SK-N-MC (cell line): ENCODE data around the gene ASTN2.
"Not testable (repeated sequence)": the region's sequence is repeated elsewhere in the genome, so short reads cannot be mapped to it uniquely, and the experiment has no call there.

Experiments used
- DNase-seq: peaks from one replicate; pipeline ENCODE4 v3.0.0-alpha.2; 2011; ENCODE audit warnings: low read depth, low spot score
- H3K27ac ChIP-seq: fragments of 200-600 bp; sonication (generic); 2 replicates; pipeline ENCODE4 v1.5.1; 2016; ENCODE audit warnings: mixed run types
- H3K36me3 ChIP-seq: fragments of 200-600 bp; sonication (generic); 2 replicates; pipeline ENCODE4 v1.6.1; 2017; ENCODE audit warnings: antibody characterized with exemption, low read length, mixed read lengths; ENCODE audit not compliant: insufficient read depth
- H3K4me3 ChIP-seq: fragments of 200-600 bp; sonication (generic); 2 replicates; pipeline ENCODE4 v1.5.1; 2016
- H3K9ac ChIP-seq: fragments of 200-600 bp; sonication (generic); 2 replicates; pipeline ENCODE4 v1.8.0; 2017; ENCODE audit warnings: mixed run types, mixed read lengths; ENCODE audit not compliant: insufficient read length
- H3K9me3 ChIP-seq: fragments of 200-600 bp; sonication (generic); 2 replicates; pipeline ENCODE4 v1.6.1; 2017; ENCODE audit warnings: low read depth, mild to moderate bottlenecking, antibody characterized with exemption, low read length, moderate library complexity, mixed read lengths
- EZH2 ChIP-seq: fragments of 200-600 bp; sonication (generic); IDR thresholded peaks from one replicate; pipeline ENCODE4 v1.6.1; 2017; ENCODE audit warnings: antibody characterized with exemption
- FOXP2 ChIP-seq: optimal IDR thresholded peaks from 2 replicates; pipeline ENCODE3; 2011; ENCODE audit warnings: mild to moderate bottlenecking, moderate library complexity; ENCODE audit not compliant: insufficient read depth; ENCODE audit errors: extremely low read length, control extremely low read depth
- POLR2AphosphoS5 ChIP-seq: IDR thresholded peaks from 2 replicates; pipeline ENCODE4 v1.6.1; 2012; ENCODE audit warnings: mild to moderate bottlenecking, low read depth, low read length, borderline replicate concordance

Gene ASTN2

DNA sequence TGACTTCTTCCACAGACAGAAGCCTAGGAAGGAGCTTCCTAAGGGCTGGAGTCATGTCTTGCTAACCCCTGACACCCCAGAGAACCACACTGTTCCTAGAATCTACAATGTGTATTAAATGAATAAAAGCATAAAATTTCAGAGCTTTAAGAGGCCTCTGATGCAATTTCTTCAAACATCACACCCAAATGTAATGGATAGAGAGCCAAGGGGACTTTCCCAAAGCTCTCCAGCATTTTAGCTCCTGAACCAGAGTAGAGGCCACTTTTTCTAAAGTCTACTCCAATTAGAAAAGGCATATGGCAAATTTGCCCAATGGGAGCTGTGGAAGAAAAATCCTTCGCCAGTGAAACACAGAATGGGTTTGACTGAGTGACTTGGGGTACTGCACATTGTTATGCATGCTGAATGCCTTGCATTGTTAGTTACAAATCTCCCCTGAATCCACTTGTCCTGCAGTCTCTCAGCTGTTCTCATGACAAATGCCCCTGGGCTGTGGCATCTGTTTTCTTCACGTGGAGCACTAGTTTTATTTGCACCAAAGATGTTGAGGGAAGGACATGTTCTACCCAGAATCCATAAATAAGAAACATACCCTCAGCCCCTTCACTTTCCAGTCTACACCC, 334.0 kb downstream of the ASTN2 start:
- H3K9me3 ChIP-seq = no peaks in the 10 kb centered on the region
- H3K4me3 ChIP-seq = no peak overlapping the region
- H3K9ac ChIP-seq = no peak overlapping the region
- H3K27ac ChIP-seq = no peak overlapping the region
- no peak for DNase-seq
- TF ChIP-seq FOXP2 = no peak
- TF ChIP-seq EZH2 = no peak
- TF ChIP-seq POLR2AphosphoS5 = no peak
- no peaks in the 10 kb centered on the region for H3K36me3 ChIP-seq

DNA sequence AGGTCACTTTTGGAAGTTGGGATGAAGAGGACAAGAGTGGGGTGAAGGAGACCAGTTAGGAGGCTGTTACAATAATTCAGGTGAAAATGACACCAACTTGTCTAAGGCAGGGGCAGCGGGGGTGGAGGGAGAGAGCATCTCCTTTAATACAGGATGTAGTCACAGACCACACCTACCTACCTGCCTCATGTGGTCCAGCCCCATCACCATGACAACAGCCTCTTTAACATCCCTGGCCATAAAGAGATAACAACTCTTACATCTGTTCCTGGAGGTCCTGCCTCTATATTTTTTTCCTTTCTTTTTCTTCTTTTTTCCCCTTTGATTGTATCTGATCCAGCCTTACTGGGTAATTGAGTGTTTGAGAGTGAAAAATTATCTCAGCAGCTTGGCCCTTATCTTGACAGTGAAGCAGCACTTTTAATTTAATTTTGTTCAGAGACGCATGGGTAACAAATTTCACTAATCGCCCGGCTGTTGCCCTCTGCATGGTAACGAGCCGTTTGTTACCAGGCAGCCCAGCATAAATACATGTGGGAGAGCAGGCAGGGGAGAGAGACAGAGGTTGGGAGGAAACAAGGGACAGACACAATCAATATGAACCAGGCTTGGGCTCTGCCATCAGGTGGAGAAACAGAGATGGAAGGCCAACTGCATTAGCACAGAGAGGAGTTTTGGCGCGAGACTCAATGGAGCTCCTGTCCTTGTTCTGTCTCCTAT, 338.1 kb downstream of the ASTN2 start:
- DNase-seq = no peak
- Histone ChIP-seq H3K9ac (no peak overlapping the region), H3K4me3 (no peak overlapping the region), H3K36me3 (no peaks in the 10 kb centered on the region), H3K9me3 (no peaks in the 10 kb centered on the region), H3K27ac (no peak overlapping the region)
- TF ChIP-seq POLR2AphosphoS5 (no peak), FOXP2 (no peak), EZH2 (no peak)

DNA sequence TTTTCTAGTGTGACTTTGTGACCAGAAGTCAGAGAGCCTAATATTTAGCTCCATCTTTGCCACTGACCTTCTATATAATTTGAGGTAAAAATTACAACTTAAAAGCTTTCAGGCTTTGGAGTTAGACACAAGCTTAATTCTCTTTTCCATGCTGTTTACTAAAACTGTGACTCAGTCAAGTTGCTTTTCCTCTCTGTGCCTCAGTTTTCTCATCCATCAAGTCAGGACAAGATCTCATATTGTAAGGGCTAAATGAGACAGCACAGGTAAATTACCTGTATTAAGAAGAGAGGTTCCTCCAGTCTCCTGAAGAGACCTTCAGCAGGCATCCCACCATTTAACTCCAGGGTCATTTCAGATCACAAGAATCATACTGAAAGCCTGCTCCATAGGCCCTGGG, 339.2 kb downstream of the ASTN2 start:
- TF ChIP-seq FOXP2 (no peak), EZH2 (no peak), POLR2AphosphoS5 (no peak)
- Histone ChIP-seq H3K9ac (no peak overlapping the region), H3K27ac (no peak overlapping the region), H3K36me3 (no peaks in the 10 kb centered on the region), H3K9me3 (no peaks in the 10 kb centered on the region), H3K4me3 (no peak overlapping the region)
- no peak for DNase-seq

DNA sequence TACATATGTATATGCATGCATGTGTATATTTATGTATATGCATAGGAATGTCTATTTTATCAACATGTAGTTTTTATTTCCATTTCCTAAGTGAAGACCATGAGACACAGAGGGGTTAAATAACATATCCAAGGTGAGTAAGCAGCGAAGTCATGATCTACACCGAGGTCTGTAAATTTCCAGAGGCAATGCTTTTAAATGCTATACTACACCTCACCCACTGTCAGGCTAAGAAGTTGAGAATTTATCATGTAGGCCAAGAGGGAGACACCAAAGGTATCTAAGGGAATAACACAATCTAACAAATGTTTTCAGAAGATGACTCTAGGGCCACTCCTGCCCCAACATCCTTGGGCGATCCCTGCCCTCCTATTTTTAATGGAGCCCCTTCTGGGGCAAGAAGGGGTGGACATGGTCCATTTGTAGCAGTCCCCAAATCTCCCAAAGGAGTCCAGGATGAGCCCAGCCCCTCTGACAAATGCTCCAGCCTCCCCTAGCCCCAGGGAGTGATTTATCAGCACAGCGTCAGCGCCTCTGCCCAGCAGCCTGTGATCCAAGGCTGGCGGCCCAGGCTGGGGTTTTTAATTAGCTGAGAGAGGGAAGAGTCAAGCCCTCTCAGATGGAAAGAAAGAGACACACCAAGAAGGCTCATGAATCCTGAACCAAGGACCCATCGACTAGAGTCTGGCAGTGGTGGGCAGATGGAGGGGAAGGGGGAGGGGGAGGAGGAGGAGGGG, 339.9 kb downstream of the ASTN2 start:
- no peak overlapping the region for H3K9ac ChIP-seq
- H3K27ac ChIP-seq = no peak overlapping the region
- DNase-seq = no peak
- no peak overlapping the region for H3K4me3 ChIP-seq
- TF ChIP-seq FOXP2 (no peak), EZH2 (no peak), POLR2AphosphoS5 (no peak)
- H3K36me3 ChIP-seq = no peaks in the 10 kb centered on the region
- H3K9me3 ChIP-seq = no peaks in the 10 kb centered on the region

DNA sequence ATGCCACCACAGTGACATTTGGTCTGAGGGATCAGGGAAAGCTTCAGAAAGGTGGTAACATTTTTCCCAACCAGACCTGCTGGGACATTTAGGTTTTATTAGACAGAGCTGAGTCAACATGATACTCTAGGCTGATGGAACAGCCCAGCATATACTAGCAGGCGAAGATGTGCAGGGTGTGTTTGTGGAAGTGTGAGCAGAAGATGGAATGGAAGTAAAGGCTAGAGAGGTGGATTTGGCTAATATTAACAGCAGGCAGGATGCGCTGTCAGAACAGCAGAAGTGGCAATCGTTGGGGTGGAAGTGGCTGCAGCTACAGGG, 340.6 kb downstream of the ASTN2 start:
- TF ChIP-seq EZH2 = no peak
- no peak for TF ChIP-seq FOXP2
- no peak for TF ChIP-seq POLR2AphosphoS5
- DNase-seq = no peak
- Histone ChIP-seq H3K36me3 (no peaks in the 10 kb centered on the region), H3K9me3 (no peaks in the 10 kb centered on the region), H3K27ac (no peak overlapping the region), H3K9ac (no peak overlapping the region), H3K4me3 (no peak overlapping the region)

DNA sequence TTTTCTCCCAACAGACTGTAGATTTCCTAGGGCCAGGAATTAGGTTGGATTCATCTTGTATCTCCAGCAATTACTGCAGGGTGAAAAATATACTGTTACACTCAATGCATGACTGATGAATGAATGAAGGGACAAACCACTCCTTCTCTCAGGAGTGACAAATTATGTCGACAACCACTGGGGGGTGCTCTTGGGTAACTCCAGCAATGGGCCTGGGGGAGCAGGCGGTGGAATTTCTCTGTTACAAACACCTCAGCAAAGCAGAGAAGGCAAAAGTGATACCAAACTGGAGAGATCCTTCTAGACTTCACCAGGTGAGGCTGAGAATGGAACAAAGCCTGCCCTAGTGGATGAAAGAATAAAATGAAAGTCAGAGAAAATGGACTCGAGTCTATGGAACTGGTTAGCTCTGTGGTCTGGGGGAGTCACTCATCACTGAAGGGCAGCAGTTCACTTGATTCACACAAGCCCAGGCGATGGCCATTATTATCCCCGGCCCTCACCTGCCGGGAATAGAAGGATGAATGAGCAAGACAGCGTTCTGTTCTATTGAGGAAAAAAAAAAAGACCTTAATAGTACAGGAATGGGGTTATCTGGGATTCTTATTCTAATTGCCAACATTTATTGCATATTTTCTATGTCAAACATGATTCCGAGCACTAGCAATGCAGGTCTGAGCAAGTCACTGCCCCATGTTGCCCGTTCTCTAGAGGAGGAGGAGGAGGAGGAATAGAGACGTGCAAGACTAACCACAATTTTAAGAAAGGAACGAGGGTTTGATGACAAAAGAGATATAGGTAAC, 341.1 kb downstream of the ASTN2 start:
- Histone ChIP-seq H3K4me3 (no peak overlapping the region), H3K36me3 (no peaks in the 10 kb centered on the region), H3K27ac (no peak overlapping the region), H3K9me3 (no peaks in the 10 kb centered on the region), H3K9ac (no peak overlapping the region)
- no peak for DNase-seq
- TF ChIP-seq FOXP2 (no peak), EZH2 (no peak), POLR2AphosphoS5 (no peak)

DNA sequence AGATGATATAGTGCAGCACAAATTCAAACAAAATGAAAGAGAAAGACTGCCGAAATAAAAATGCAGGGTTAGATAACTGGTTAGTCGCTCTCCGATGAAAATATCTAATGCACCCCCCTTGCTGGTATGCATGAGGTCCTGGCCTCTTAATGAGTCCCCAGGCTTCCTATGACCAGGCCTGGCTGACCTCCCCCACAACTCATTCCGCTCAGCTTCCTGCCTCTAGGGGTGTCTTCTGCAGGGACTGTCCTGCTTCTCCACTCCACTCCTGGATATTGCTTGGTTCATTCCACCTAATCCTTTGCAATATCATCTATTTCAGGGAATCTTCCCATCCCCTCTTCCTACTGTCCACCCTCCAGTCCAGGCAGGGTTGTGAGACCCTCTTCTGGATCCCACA, 341.8 kb downstream of the ASTN2 start:
- Histone ChIP-seq H3K9me3 (no peaks in the 10 kb centered on the region), H3K27ac (no peak overlapping the region), H3K4me3 (no peak overlapping the region), H3K36me3 (no peaks in the 10 kb centered on the region), H3K9ac (no peak overlapping the region)
- no peak for TF ChIP-seq POLR2AphosphoS5
- no peak for TF ChIP-seq FOXP2
- TF ChIP-seq EZH2 = no peak
- DNase-seq = no peak

DNA sequence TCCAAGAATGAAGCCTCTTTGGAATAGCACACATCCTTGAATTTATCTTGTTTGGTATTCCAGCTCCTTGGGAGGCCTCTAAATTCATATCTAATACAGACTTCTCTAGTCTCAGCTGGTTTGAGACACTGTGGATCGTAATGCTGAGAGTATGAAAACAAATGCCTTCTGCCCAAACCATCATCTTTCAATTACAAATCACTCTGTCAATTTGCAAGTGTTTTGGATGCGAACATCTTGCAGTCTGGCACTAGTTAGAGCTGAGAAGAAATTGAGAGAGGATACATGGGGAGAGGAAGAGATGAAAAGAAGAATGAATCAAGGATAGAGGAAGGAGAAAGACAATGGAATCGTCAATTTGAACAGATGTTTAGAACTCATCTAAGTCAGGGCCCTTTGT, 342.6 kb downstream of the ASTN2 start:
- no peak overlapping the region for H3K4me3 ChIP-seq

DNA sequence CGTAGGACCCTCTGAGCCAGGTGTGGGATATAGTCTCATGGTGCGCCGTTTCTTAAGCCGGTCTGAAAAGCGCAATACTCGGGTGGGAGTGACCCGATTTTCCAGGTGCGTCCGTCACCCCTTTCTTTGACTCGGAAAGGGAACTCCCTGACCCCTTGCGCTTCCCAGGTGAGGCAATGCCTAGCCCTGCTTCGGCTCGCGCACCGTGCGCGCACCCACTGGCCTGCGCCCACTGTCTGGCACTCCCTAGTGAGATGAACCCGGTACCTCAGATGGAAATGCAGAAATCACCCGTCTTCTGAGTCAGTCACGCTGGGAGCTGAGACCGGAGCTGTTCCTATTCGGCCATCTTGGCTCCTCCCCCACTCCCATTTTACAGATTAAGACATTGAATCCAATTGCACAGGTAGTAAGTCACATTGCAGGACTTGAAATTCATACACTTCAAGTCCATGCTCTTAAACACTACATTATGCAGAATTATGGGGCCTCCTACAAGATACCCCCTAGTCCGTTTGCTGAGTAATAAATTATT, 343.1 kb downstream of the ASTN2 start:
- H3K36me3 ChIP-seq, H3K27ac ChIP-seq, DNase-seq, H3K4me3 ChIP-seq, H3K9me3 ChIP-seq, H3K9ac ChIP-seq: not testable (repeated sequence)

More for the DNA sequence above, 342.6 kb downstream of the ASTN2 start:
- no peaks in the 10 kb centered on the region for H3K9me3 ChIP-seq
- no peak for TF ChIP-seq EZH2
- TF ChIP-seq POLR2AphosphoS5 = no peak
- no peak for TF ChIP-seq FOXP2
- no peaks in the 10 kb centered on the region for H3K36me3 ChIP-seq
- H3K9ac ChIP-seq = no peak overlapping the region
- no peak overlapping the region for H3K27ac ChIP-seq
- DNase-seq = no peak
